NCI-H2227 treated with DMSO at 0.1 percent for 48 hours (cell line): Measurements from ENCODE around the gene SLC9A3.
"Not testable (repeated sequence)": the region's sequence is repeated elsewhere in the genome, so short reads cannot be mapped to it uniquely, and the experiment has no call there.

Source experiments
- DNase-seq: peaks from one replicate; lab custom pipeline; 2025; lab: John Stamatoyannopoulos, UW

SLC9A3 gene

GRCh38 chr5:474840-475661, 49.2 kb downstream of the SLC9A3 start:
- DNase-seq = peak; percentile 12

DNA sequence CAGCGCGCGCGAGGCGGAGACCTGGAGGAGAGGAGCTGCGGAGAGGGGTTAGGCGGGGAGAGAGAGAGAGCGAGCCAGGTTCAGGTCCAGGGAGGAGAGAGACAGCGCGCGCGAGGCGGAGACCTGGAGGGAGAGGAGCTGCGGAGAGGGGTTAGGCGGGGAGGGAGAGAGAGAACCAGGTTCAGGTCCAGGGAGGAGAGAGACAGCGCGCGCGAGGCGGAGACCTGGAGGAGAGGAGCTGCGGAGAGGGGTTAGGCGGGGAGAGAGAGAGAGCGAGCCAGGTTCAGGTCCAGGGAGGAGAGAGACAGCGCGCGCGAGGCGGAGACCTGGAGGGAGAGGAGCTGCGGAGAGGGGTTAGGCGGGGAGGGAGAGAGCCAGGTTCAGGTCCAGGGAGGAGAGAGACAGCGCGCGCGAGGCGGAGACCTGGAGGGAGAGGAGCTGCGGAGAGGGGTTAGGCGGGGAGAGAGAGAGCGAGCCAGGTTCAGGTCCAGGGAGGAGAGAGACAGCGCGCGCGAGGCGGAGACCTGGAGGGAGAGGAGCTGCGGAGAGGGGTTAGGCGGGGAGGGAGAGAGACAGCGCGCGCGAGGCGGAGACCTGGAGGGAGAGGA, 49.9 kb downstream of the SLC9A3 start:
- DNase-seq = not testable (repeated sequence)

DNA sequence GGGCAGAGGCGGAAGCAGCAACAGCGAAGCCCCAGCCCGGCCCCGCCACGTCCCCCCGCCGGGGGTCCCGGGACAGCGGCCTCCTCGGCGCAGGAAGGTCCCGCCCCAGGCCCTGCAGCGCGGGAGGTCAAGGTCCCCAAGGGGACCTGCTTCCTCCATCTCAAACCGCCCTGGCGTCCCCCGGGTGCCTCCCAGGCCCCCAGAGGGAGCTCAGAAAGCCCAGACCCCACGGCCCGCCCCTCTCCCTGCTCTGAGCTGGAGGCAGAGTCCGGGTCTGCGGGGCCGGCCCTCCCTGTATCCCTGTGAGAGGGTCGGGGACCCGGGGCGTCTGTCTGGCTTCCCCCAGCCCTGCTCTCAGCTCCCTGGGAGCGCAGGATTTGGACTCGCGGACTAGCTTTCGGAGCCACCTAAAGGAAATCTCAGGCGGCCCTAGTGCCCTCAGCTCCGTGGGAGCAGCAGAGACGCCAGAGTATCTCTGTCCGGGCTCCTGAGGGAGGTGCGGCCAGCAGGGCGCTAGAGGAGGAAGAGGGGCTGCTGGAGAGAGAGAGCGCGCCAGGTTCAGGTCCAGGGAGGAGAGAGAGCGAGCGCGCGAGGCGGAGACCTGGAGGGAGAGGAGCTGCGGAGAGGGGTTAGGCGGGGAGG, 50.6 kb downstream of the SLC9A3 start:
- peak; percentile 15 for DNase-seq

DNA sequence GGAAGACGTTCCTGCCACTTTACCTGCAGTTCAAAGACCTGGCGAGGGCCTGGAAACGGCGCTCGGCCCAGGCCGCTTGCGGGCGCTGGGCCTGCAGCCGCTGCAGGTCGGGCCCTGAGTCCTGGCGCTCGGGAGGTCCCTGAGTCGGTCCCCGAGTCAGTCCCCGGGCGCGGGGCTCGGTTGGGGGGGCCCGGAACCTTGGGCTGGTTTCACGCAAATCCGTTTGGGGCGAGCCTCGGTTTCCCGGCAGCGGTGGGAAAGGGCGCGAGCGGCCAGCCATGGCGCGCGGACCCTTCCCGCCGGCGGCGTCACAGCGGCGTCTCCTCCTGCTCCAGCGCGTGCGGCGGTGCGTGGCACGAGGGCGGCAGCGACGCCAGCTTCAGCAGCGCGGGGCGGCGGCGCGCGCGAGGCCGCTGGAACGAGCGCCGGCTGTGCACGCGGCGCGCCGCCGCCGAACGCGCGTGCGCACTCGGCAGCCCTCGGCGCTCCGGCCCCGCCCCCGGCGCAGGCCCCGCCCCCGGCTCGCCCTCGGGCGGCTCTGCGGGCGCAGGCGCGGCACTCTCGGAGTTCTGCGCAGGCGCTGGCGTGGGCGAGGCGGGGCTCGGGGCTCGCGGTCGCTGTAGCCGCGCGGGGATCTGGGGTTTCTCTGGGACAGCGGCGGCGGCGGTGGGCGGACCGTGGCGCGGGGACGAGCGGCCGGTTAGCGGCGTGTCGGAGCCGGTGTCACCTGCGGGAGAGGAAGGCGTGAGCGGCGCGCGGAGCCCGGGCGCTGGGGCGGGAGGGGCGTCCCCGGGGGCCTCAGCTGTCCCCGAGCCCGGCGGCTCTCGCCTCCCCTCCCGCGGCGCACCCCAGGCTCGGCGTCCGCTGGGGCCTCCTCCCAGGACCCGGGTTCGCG, 51.3 kb downstream of the SLC9A3 start:
- DNase-seq = peak; percentile 82

GRCh38 chr5:472076-472655, 52.1 kb downstream of the SLC9A3 start:
- peak; percentile 43 for DNase-seq

DNA sequence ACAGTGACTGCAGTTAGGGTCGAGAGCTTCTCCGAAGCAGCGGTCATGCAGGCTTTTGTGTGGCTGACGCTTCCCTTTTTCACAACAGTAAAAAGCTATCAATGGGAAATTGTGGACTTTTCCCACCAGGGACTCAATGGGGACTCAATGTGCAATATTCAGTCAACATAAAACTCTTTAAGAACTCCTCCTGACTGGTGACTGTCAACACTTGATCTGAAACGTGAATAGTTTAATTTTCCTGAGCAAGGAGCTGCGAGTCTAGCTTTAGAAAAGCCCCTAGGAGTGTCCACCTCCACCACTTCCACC, 52.5 kb downstream of the SLC9A3 start:
- DNase-seq = no peak

GRCh38 chr5:470961-471749, 53.1 kb downstream of the SLC9A3 start:
- DNase-seq = no peak

GRCh38 chr5:469752-470483, 54.3 kb downstream of the SLC9A3 start:
- DNase-seq = no peak

DNA sequence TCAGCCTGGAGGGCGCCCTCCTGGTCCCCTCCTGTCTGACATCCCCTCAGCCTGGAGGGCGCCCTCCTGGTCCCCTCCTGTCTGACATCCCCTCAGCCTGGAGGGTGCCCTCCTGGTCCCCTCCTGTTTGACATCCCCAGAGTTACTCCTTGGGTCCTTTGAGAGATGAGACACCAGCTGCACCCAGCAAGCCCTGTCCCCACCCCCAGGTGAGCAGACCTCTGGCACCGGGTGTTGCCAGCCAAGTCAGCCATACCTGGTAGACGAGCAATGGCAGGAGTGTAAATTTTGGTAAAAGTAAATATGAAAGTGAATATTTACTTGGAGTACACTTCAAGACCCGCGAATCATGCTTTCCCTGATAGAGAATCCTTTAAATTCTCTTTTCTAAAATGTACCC, 55.8 kb downstream of the SLC9A3 start:
- no peak for DNase-seq

DNA sequence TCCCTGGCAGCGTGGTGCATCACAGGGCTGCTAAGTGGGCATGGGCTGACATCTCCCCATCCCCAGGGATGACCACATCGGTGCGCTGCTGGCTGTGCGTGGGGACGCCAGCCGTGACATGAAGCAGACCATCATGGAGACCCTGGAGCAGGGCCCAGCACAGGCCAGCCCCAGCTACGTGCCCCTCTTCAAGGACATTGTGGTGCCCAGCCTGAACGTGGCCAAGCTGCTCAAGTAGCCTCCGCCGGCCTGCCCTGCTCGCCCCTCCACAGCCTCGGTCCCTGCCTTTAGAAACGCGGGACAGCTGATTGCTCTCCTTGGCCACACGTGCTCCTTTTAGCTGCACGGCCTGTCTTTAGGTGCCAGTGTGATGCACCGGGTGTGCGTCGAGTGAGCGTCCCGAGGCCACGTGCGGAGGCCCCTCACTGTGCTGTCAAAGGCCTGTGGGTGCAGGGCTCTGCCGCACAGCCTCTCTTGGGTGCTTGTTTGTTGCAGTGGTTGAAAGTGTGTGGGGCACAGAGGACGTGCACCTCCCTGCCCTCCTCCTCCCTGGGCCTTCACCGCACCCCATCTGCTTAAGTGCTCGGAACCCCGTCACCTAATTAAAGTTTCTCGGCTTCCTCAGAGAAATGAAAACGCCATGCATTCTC, 57.5 kb downstream of the SLC9A3 start:
- no peak for DNase-seq

GRCh38 chr5:465591-466403, 58.5 kb downstream of the SLC9A3 start:
- no peak for DNase-seq

DNA sequence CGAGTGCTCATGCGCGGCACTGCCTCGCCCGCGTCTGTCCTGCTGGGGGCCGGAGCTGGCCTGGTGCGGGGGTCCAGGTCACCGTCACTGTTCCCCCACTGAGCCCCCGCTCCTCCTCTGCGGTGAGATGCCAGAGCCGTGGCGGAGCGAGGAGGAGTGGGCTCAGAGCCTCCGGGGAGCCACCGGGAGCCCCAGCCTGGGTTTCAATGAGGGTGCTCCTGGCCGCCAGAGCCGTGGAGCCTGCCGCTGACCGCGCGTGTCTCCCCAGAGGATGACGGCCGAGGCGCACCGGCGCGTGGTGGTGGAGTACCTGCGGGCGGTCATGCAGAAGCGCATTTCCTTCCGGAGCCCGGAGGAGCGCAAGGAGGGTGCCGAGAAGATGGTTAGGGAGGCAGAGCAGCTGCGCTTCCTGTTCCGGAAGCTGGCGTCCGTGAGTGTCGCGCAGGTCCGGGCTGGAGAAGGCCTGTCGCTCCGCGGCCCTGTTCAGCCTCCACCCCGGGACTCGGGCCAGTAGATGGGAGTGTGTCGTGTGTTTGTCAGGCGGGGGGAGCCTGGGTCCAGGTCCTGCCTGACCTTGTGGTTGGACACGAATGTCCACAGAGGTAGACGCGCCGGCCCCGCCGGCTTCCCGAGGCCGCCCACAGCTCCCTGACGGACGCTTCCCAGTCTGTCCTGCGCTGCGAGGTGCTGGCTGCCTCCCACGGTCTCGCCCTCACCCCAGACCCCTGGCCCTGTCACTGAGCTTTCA, 59.2 kb downstream of the SLC9A3 start:
- no peak for DNase-seq

DNA sequence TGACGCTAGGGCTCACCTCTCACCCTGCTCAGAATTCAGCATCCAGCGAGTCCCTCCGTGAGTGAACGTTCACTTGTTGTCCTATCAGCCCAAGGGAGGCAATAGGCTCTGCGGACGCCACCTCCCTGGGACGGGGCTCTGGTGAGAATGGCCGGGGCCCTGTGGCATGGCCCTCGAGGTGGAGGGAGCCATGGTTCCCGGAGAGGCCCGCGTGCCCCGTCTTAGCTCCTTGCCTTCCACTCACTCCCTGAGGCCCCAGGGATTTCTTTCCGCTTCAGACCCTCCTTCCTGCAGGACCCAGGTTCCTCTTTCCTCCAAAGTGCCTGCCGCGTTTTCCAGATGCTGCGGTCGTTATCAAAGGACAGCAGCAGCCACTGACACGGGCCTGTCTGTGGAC, 59.8 kb downstream of the SLC9A3 start:
- DNase-seq = no peak

DNA sequence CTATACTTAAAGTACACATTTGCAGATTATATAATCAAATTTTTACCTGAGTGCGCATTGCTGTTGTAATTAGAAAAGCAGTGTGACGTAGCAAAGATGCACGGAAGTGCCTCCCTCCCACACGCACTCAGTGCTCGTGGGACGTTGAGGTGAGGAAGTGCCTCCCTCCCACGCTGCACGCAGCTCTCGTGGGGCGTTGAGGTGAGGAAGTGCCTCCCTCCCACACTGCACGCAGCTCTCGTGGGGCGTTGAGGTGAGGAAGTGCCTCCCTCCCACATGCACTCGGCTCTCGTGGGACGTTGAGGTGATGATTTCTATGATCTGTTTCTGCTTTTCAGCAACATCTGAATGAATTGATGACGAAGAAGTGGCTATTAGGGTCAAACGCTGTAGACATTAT, 60.3 kb downstream of the SLC9A3 start:
- no peak for DNase-seq

DNA sequence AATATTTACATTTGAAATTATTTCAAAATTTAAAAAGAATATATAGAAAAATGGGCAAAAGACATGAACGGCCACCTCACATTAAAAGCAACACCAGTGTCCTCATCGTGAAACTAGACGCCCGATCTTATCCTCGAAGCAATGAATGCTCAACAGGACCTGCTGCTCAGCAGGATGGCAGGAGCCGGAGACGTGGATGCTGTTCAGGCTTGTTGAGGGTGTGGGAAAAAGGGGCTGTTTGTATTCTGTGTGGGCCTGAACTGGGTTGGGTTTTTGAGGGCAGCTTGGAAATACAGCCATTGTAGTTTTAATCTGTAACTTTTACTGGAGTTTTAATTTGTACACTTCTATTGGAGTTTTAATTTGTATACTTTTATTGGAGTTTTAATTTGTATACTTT, 60.9 kb downstream of the SLC9A3 start:
- no peak for DNase-seq

DNA sequence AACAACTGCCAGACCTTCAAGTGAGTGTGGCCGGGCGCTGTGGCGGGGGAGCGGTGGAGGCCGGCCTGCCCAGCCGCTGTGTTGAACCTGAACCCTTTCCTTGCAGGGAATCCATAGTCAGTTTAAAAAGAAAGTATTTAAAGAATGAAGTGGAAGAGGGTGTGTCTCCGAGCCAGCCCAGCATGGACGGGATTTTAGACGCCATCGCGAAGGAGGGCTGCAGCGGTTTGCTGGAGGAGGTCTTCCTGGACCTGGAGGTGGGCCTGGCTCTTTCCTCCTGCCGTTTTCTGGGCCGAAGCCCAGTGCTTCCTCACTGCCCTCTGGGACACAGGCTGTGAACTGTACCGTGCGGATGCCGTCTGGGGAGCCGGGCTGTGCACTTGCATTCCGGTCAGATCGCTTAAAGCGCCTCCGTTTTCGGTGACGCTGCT, 62.2 kb downstream of the SLC9A3 start:
- DNase-seq = no peak

- no peak for DNase-seq
These were observed 64.0 kb downstream of the SLC9A3 start for GRCh38 chr5:460273-460625.

DNA sequence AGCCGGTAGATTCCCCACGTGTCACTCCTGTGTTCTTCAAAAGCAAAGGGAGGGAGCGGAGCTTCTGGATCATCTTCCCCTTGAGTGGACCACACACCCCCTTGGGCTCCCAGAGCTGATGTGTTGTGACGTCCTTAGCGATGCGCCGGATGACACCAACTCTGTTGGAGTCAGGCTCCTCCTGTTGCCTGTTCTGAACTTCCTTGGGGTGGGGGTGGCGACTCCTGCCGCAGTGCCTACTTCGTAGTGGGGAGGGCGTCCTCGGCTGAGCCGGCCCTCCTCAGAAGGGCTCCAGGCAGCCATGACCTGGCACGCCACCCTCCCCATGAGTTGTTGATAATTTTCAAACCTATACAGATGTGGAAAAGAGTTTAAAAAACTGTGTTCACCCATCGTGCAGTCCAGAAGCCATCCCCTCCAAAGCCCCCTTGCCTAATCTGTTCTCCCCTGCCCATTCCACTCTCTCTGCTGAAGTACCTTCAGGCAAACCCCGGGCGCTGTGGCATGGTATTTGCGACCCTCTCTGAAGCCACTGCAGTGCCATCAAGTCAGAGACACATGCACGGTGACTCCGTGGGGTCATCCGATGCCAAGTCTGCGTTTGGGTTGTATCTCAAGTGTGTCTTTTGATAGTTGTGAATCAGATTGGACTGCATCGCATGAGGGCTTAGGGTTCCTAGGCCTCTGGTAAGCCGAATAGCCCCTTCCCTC, 64.5 kb downstream of the SLC9A3 start:
- DNase-seq = no peak
